ENCODE measurements around the gene TXNIP. TPM values are rescaled to one million over a fixed set of nuclear protein-coding genes. Genes with fewer than 3 reads are reported as not detected.

The TXNIP gene
- total and polyA plus RNA-seq, 10 donors: 446 to 2,368 (median 1,246) TPM

DNA sequence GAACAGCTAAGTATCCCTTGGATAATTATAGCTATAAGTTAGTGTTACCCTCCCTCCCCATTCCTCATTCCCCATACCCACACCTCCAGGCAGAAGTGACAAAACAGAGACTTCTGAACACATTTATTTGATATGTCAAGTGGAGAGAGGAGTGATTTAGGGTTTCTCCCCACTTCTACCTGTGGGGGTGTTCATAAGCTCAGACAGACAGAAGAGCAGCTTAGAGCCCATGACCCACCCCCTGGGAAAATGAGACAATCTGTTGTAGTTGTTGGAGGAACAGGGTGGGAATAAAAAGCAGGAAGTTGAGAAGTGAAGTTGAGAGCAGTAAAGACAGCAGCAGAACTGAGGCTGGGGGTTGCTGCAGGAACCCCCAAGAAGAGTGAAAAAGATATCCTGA, 37.0 kb downstream of the TXNIP start:
- Histone ChIP-seq H3K9me3 (no peaks in the 10 kb centered on the region), H3K4me3 (no peak overlapping the region), H3K27ac (peak overlapping the region in 6 of 8 donors; percentile 87 to 98 (median 94))

DNA sequence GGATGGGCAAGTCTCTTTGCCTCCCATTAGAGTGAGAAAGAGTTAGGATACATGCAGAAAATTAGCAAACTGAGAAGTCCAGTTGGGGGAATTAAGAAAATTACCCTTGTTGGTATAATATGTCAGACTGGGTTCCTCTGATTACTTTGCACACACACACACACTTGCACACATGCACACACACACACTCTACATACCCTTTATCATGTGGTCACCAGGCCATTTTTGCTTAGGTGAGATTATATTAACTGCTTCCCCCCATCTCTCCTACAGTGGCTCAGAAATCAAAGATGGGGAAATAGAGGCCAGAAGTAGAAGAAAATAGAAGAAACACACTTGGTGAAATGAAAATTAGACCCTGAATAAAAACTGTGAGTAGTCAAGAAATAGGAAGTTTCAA, 37.6 kb downstream of the TXNIP start:
- Histone ChIP-seq H3K9me3 (no peaks in the 10 kb centered on the region), H3K27me3 (replicated peaks in 1 of 7) (peaks cover 0 to 14% (median 0%) of the 10 kb centered on the region in 7 donors), H3K27ac (peak overlapping the region in 7 of 8 donors; percentile 87 to 99 (median 96)), H3K36me3 (no peaks in the 10 kb centered on the region), H3K4me1 (peaks cover 45 to 96% (median 88%) of the 10 kb centered on the region in 6 donors), H3K4me3 (no peak overlapping the region)
- intact Hi-C loops (cut with DNase I; ENCODE audit: low total_unique reads): no loop called here
- TF ChIP-seq, protein P1, sequence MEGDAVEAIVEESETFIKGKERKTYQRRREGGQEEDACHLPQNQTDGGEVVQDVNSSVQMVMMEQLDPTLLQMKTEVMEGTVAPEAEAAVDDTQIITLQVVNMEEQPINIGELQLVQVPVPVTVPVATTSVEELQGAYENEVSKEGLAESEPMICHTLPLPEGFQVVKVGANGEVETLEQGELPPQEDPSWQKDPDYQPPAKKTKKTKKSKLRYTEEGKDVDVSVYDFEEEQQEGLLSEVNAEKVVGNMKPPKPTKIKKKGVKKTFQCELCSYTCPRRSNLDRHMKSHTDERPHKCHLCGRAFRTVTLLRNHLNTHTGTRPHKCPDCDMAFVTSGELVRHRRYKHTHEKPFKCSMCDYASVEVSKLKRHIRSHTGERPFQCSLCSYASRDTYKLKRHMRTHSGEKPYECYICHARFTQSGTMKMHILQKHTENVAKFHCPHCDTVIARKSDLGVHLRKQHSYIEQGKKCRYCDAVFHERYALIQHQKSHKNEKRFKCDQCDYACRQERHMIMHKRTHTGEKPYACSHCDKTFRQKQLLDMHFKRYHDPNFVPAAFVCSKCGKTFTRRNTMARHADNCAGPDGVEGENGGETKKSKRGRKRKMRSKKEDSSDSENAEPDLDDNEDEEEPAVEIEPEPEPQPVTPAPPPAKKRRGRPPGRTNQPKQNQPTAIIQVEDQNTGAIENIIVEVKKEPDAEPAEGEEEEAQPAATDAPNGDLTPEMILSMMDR (IDR thresholded peaks at IDR 0.05 in 8 of 11, conservative IDR thresholded peaks at IDR 0.05 in 3 of 11): no peak
- TF ChIP-seq POLR2A (IDR thresholded peaks at IDR 0.05) (no peak), POLR2AphosphoS5 (IDR thresholded peaks at IDR 0.05) (no peak)
- no peak for DNase-seq

More for the DNA sequence above, 37.0 kb downstream of the TXNIP start:
- TF ChIP-seq, protein P1 (IDR thresholded peaks at IDR 0.05 in 8 of 11, conservative IDR thresholded peaks at IDR 0.05 in 3 of 11): no peak
- no peak for TF ChIP-seq POLR2A (IDR thresholded peaks at IDR 0.05)
- no peak for TF ChIP-seq POLR2AphosphoS5 (IDR thresholded peaks at IDR 0.05)
- Histone ChIP-seq H3K36me3 (no peaks in the 10 kb centered on the region), H3K27me3 (replicated peaks in 1 of 7) (peaks cover 0 to 14% (median 0%) of the 10 kb centered on the region in 7 donors), H3K4me1 (peaks cover 48 to 96% (median 87%) of the 10 kb centered on the region in 6 donors)
- DNase-seq: no peak
- intact Hi-C loops (cut with DNase I; ENCODE audit: low total_unique reads): no loop called here

DNA sequence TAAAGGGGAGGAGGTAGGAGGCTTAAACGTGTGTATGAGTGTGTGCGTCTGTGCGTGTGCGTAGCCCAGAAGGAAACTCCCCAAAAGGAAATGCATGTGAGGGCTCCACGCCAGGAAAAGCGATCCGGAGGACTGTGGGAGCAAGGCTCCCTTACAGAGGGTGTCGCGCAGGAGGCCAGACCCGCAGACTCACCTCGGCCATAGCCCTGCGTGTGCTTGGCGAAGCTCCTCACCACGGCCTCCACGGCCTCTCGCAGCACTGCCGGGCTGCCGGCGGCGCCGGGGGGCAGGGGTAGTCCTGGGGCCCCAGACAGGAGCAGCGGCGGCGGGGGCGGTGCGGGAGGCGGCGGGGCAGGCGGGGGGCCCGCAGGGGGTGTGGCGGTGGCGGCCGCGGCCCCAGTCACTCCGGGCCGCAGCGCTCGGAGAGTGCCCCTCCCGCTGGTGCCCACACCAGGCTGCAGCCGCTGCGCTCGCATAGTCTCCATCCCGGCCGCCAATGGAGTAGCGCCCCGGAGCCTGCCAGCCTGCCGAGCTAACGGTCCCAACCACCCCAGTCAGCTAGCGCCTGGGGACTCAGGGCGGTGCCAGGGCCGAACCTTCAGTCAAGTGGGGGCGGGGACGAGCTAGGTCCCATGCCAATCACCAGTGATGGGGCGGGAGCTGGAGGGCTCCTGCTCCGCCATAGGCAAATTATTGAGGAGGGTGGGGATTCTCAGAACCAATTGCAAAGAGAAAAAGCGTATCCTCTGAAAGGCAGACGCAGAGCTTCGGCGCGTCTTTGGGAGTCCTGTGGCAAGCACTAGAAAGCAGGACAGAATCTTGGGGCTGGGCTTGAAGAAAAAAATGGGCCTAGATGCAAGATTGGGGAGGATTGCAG, 38.7 kb downstream of the TXNIP start, which contains the start of gene LIX1L:
Gene LIX1L (minus strand): TSS at position 575 of the 877 bp plus-strand sequence. CDS start 90 bp downstream, at position 485.
- intact Hi-C loops (cut with DNase I; ENCODE audit: low total_unique reads): no loop called here
- Histone ChIP-seq H3K9me3 (no peaks in the 10 kb centered on the region), H3K27me3 (replicated peaks in 1 of 7) (peaks cover 0 to 14% (median 0%) of the 10 kb centered on the region in 7 donors), H3K4me3 (peak within 1 kb of the TSS; percentile 50 to 91 (median 80)), H3K4me1 (peaks cover 34 to 95% (median 81%) of the 10 kb centered on the region in 6 donors), H3K36me3 (peaks cover 0 to 4% (median 0%) of the 10 kb centered on the region in 6 donors), H3K27ac (peak within 1 kb of the TSS; percentile 76 to 99 (median 96))
- DNase-seq: peak; percentile 99
- peak; percentile 38 to 81 (median 62) for TF ChIP-seq POLR2A (IDR thresholded peaks at IDR 0.05)
- TF ChIP-seq, protein P1 (IDR thresholded peaks at IDR 0.05 in 8 of 11, conservative IDR thresholded peaks at IDR 0.05 in 3 of 11): peak in 2 of 11 experiments; percentile 18 to 28
- TF ChIP-seq POLR2AphosphoS5 (IDR thresholded peaks at IDR 0.05): peak; percentile 96 to 99 (median 98)
- WGBS, 5 donors: 0 to 1% (median 0%) methylated on average over 27 to 60 of the region's 60 CpGs
